IMR-90 (cell line): Measurements from ENCODE around the gene GAGE12H. TPM values are rescaled to one million over a fixed set of nuclear protein-coding genes. Genes with fewer than 3 reads are reported as not detected.

ENCODE experiments used
- ATAC-seq: fragments of 200-7000 bp; cut with Tn5 transposase; 2 replicates; pipeline ENCODE4 v1.9.1; 2020; ENCODE audit warnings: low read depth, mild to moderate bottlenecking, moderate library complexity
- BruUV-seq: library from RNA; stranded (reverse); fragments of 400-500 nt; replicated peaks from 2 replicates; lab custom pipeline; 2021; lab: Mats Ljungman, UMichigan
- CTCF ChIA-PET: fragments of 300-600 bp; formaldehyde crosslinking; extraction: SDS; loops from one replicate; lab custom pipeline; 2021; ENCODE audit warnings: antibody characterized with exemption; lab: Yijun Ruan, JAX
- POLR2A ChIA-PET: fragments of 300-600 bp; sonication (Branson Sonifier 250); formaldehyde crosslinking; loops from one replicate; lab custom pipeline; 2022; ENCODE audit warnings: antibody characterized with exemption; ENCODE audit not compliant: unreplicated experiment; lab: Charles Lee
- DNase-seq: peaks from one replicate; pipeline ENCODE4 v3.0.0; 2013
- H2AFZ ChIP-seq: replicated peaks from 2 replicates; pipeline ENCODE3; 2013; ENCODE audit warnings: low read length, mild to moderate bottlenecking; ENCODE audit not compliant: poor library complexity
- H2AK5ac ChIP-seq: 2 replicates; pipeline ENCODE4 v1.6.1; 2013; ENCODE audit warnings: low read depth, low read length, inconsistent platforms
- H2AK9ac ChIP-seq: replicated peaks from 2 replicates; pipeline ENCODE3; 2013; ENCODE audit warnings: mild to moderate bottlenecking, low read depth, low read length, moderate library complexity; ENCODE audit not compliant: poor library complexity
- H2BK120ac ChIP-seq: 2 replicates; pipeline ENCODE4 v1.6.1; 2013; ENCODE audit warnings: low read depth, low read length, inconsistent platforms
- H2BK15ac ChIP-seq: 3 replicates; pipeline ENCODE4 v1.6.1; 2013; ENCODE audit warnings: low read depth, low read length, inconsistent platforms
- H2BK20ac ChIP-seq: 2 replicates; pipeline ENCODE4 v1.6.1; 2013; ENCODE audit warnings: low read depth, mild to moderate bottlenecking, inconsistent platforms, low read length, moderate library complexity
- H2BK5ac ChIP-seq: 2 replicates; pipeline ENCODE4 v1.6.1; 2013; ENCODE audit warnings: mild to moderate bottlenecking, low read depth, low read length, inconsistent platforms; ENCODE audit not compliant: poor library complexity, severe bottlenecking
- H3K14ac ChIP-seq: replicated peaks from 2 replicates; pipeline ENCODE4 v1.6.1; 2013; ENCODE audit warnings: low read depth, low read length, inconsistent platforms
- H3K18ac ChIP-seq: 2 replicates; pipeline ENCODE4 v1.6.1; 2013; ENCODE audit warnings: low read depth, low read length, control low read depth
- H3K23ac ChIP-seq: 2 replicates; pipeline ENCODE4 v1.6.1; 2013; ENCODE audit warnings: low read depth, low read length, inconsistent platforms
- H3K27ac ChIP-seq: 2 replicates; pipeline ENCODE4 v1.5.1; 2013; ENCODE audit warnings: mild to moderate bottlenecking, control low read depth, low read length; ENCODE audit not compliant: insufficient read depth
- H3K27me3 ChIP-seq: 2 replicates; pipeline ENCODE4 v1.6.1; 2013; ENCODE audit warnings: low read length; ENCODE audit not compliant: control insufficient read depth, insufficient read depth
- H3K36me3 ChIP-seq: 2 replicates; pipeline ENCODE4 v1.6.1; 2013; ENCODE audit warnings: low read length, mixed read lengths; ENCODE audit not compliant: control insufficient read depth, insufficient read depth
- H3K4ac ChIP-seq: 2 replicates; pipeline ENCODE4 v1.6.1; 2013; ENCODE audit warnings: low read depth, low read length, inconsistent platforms
- H3K4me1 ChIP-seq: 2 replicates; pipeline ENCODE4 v1.6.1; 2013; ENCODE audit warnings: low read length, mixed read lengths; ENCODE audit not compliant: control insufficient read depth, insufficient read depth
- H3K4me2 ChIP-seq: 2 replicates; pipeline ENCODE4 v1.6.1; 2013; ENCODE audit warnings: low read depth, mild to moderate bottlenecking, control low read depth, low read length, moderate library complexity
- H3K4me3 ChIP-seq: 2 replicates; pipeline ENCODE4 v1.5.1; 2013; ENCODE audit warnings: low read depth, mild to moderate bottlenecking, control low read depth, low read length, moderate library complexity; ENCODE audit not compliant: insufficient read depth
- H3K56ac ChIP-seq: 2 replicates; pipeline ENCODE4 v1.6.1; 2013; ENCODE audit warnings: low read length, inconsistent platforms; ENCODE audit not compliant: insufficient read depth; ENCODE audit errors: extremely low read depth
- H3K79me1 ChIP-seq, 2 experiments: 2 replicates each; pipeline ENCODE4 v1.6.1; 2013; ENCODE audit warnings: low read length in 2 of 2, inconsistent platforms in 1 of 2, low read depth in 1 of 2
- H3K9ac ChIP-seq: 2 replicates; pipeline ENCODE4 v1.6.1; 2013; ENCODE audit warnings: low read depth, low read length, control low read depth
- H3K9me1 ChIP-seq: 2 replicates; pipeline ENCODE4 v1.6.1; 2013; ENCODE audit warnings: low read length, inconsistent platforms; ENCODE audit not compliant: insufficient read depth
- H3K9me3 ChIP-seq: 2 replicates; pipeline ENCODE4 v1.6.1; 2013; ENCODE audit warnings: low read length; ENCODE audit not compliant: control insufficient read depth, insufficient read depth
- H4K20me1 ChIP-seq: 2 replicates; pipeline ENCODE4 v1.6.1; 2013; ENCODE audit warnings: low read length, inconsistent platforms; ENCODE audit not compliant: insufficient read depth
- H4K5ac ChIP-seq: 2 replicates; pipeline ENCODE4 v1.6.1; 2013; ENCODE audit warnings: mild to moderate bottlenecking, low read depth, low read length, control low read depth
- H4K8ac ChIP-seq, 2 experiments: 2 replicates each; pipeline ENCODE4 v1.6.1; 2013; ENCODE audit warnings: low read depth in 2 of 2, low read length in 2 of 2, control low read depth in 1 of 2, inconsistent platforms in 1 of 2
- H4K91ac ChIP-seq: 2 replicates; pipeline ENCODE4 v1.6.1; 2013; ENCODE audit warnings: low read depth, low read length, inconsistent platforms; ENCODE audit not compliant: insufficient read depth
- BHLHE40 ChIP-seq: fragments of 150-350 bp; IDR thresholded peaks from 2 replicates; pipeline ENCODE4 v1.6.1; 2016; ENCODE audit warnings: mild to moderate bottlenecking, low read depth, low read length
- CEBPB ChIP-seq: IDR thresholded peaks from 2 replicates; pipeline ENCODE4 v1.6.1; 2012; ENCODE audit warnings: low read depth, low read length, improper control_type of control experiment
- CHD1 ChIP-seq: IDR thresholded peaks from 2 replicates; pipeline ENCODE4 v1.6.1; 2012; ENCODE audit warnings: low read depth, low read length, improper control_type of control experiment
- CTCF ChIP-seq: conservative IDR thresholded peaks from 2 replicates; pipeline ENCODE4 v1.5.1; 2012; ENCODE audit warnings: mild to moderate bottlenecking, low read depth, low read length, improper control_type of control experiment
- ELK1 ChIP-seq: fragments of 150-350 bp; IDR thresholded peaks from 2 replicates; pipeline ENCODE4 v1.6.1; 2016; ENCODE audit warnings: low read depth, mild to moderate bottlenecking, low read length, moderate library complexity, borderline replicate concordance
- MAZ ChIP-seq: IDR thresholded peaks from 2 replicates; pipeline ENCODE4 v1.6.1; 2012; ENCODE audit warnings: low read depth, mild to moderate bottlenecking, low read length, improper control_type of control experiment, moderate library complexity, borderline replicate concordance
- MXI1 ChIP-seq: IDR thresholded peaks from 2 replicates; pipeline ENCODE4 v1.6.1; 2012; ENCODE audit warnings: low read depth, mild to moderate bottlenecking, low read length, moderate library complexity, borderline replicate concordance
- NFE2L2 ChIP-seq: fragments of 150-350 bp; IDR thresholded peaks from 2 replicates; pipeline ENCODE4 v1.6.1; 2016; ENCODE audit warnings: low read depth, mild to moderate bottlenecking, low read length
- POLR2A ChIP-seq: IDR thresholded peaks from 2 replicates; pipeline ENCODE4 v1.6.1; 2012; ENCODE audit warnings: mild to moderate bottlenecking, low read depth, low read length
- RAD21 ChIP-seq: IDR thresholded peaks from 2 replicates; pipeline ENCODE4 v1.6.1; 2012; ENCODE audit warnings: low read length, improper control_type of control experiment
- RFX5 ChIP-seq: IDR thresholded peaks from 2 replicates; pipeline ENCODE4 v1.8.0; 2012; ENCODE audit warnings: low read depth, mild to moderate bottlenecking, low read length, moderate library complexity
- SMC3 ChIP-seq: fragments of 150-350 bp; IDR thresholded peaks from 2 replicates; pipeline ENCODE4 v1.6.1; 2016; ENCODE audit warnings: low read depth, mild to moderate bottlenecking, antibody characterized with exemption, low read length, moderate library complexity
- USF2 ChIP-seq: fragments of 150-350 bp; IDR thresholded peaks from 2 replicates; pipeline ENCODE4 v1.6.1; 2017; ENCODE audit warnings: mild to moderate bottlenecking, antibody characterized with exemption, low read length, low read depth
- WGBS, 2 experiments: methylation state at CpG; one replicate each; pipeline versions ENCODE4 v1.1.5 to v1.1.7; 2013; ENCODE audit warnings: missing lambda C conversion rate in 2 of 2; ENCODE audit not compliant: insufficient read length in 1 of 2; ENCODE audit errors: extremely low coverage in 2 of 2; 5-methylcytosine and 5-hydroxymethylcytosine counted together
- dilution Hi-C: fragments of 300-500 bp; cut with HindIII; formaldehyde crosslinking; loops from one replicate; pipeline ENCODE4 v1.14.3; 2018; ENCODE audit warnings: low sequenced_read_pairs; ENCODE audit not compliant: unreplicated experiment
- in situ Hi-C: fragments of 300-500 bp; cut with MboI; formaldehyde crosslinking; loops from 3 replicates; pipeline ENCODE4 v1.14.3; 2019; ENCODE audit warnings: low sequenced_read_pairs, inconsistent platforms, mixed read lengths
- intact Hi-C: fragments of 100-400 bp; cut with micrococcal nuclease; formaldehyde crosslinking; loops from 2 replicates; pipeline ENCODE4 v1.10.0; 2022
- polyA plus RNA-seq, 3 experiments: library from polyadenylated mRNA; depleted of rRNA; stranded (reverse); fragments of >200 nt; gene quantifications; 2 replicates each; pipeline ENCODE4 v1.2.3, GENCODE V29; 2012; ENCODE audit warnings: low replicate concordance in 1 of 3
- total RNA-seq: library from RNA; depleted of rRNA; stranded (reverse); fragments of >200 nt; gene quantifications from 2 replicates; pipeline ENCODE4 v1.2.3, GENCODE V29; 2012

The GAGE12H gene
- total and polyA plus RNA-seq, 2 of the 4 experiments (the other 2 are of a cell fraction) = not detected

- dilution Hi-C loops = no loop called here
- no peak overlapping the region for H3K4me2 ChIP-seq
- no peaks in the 10 kb centered on the region for H3K36me3 ChIP-seq
- no peak overlapping the region for H2AK5ac ChIP-seq
- 77% methylated on average over 6 of the region's 33 CpGs; no CpG with 5 or more reads in 1 of the 2 experiments for WGBS, 2 experiments
- DNase-seq = no peak
- H3K18ac ChIP-seq = no peak overlapping the region
- no peak overlapping the region for H4K5ac ChIP-seq
- no peak overlapping the region for H3K4me3 ChIP-seq
- H3K56ac ChIP-seq = no peak overlapping the region
- H3K4me1 ChIP-seq = no peaks in the 10 kb centered on the region
- ChIA-PET POLR2A (no interaction called here), CTCF (no interaction called here)
- no peak overlapping the region for H2BK120ac ChIP-seq
- H4K20me1 ChIP-seq = no peaks in the 10 kb centered on the region
- H3K27ac ChIP-seq = no peak overlapping the region
- in situ Hi-C loops = no loop called here
- H3K23ac ChIP-seq = no peak overlapping the region
- H3K9me3 ChIP-seq = peaks cover 11% of the 10 kb centered on the region
- no peak for ATAC-seq
- no TSS peak for BruUV-seq
- no peaks in the 10 kb centered on the region for H3K27me3 ChIP-seq
- H2BK15ac ChIP-seq = no peak overlapping the region
- no peak overlapping the region for H3K9ac ChIP-seq
- no peak overlapping the region for H3K4ac ChIP-seq
- intact Hi-C loops = no loop called here
- H2AK9ac ChIP-seq = no peak overlapping the region
- no peak overlapping the region for H2BK5ac ChIP-seq
- H4K8ac ChIP-seq = no peak overlapping the region
- no peaks in the 10 kb centered on the region for H3K9me1 ChIP-seq
- H3K14ac ChIP-seq = no peak overlapping the region
- H2AFZ ChIP-seq = no peak overlapping the region
- TF ChIP-seq NFE2L2 = no peak
- no peak for TF ChIP-seq MXI1
- TF ChIP-seq USF2 = no peak
- TF ChIP-seq SMC3 = no peak
- TF ChIP-seq CHD1 = no peak
- TF ChIP-seq CEBPB = no peak
- no peak for TF ChIP-seq RAD21
- no peak for TF ChIP-seq CTCF
- no peak for TF ChIP-seq BHLHE40
- no peak for TF ChIP-seq RFX5
- TF ChIP-seq ELK1 = no peak
- TF ChIP-seq POLR2A = no peak
- no peak for TF ChIP-seq MAZ
- H4K91ac ChIP-seq = no peak overlapping the region
- no peaks in the 10 kb centered on the region for H3K79me1 ChIP-seq
- H2BK20ac ChIP-seq = no peak overlapping the region
Measured at GRCh38 chrX:49627086-49627777, 47.5 kb downstream of the GAGE12H start.
